MM.1S (cell line): ENCODE data around the gene CFAP90.

Experiments used
- CTCF ChIP-seq: fragments of 300-600 bp; sonication (generic); IDR thresholded peaks from 2 replicates; pipeline ENCODE4 v1.5.1; 2016; ENCODE audit warnings: antibody characterized with exemption, low read length, mixed read lengths
- EZH2 ChIP-seq: fragments of 300-600 bp; sonication (generic); optimal IDR thresholded peaks from 2 replicates; pipeline ENCODE3; 2017; ENCODE audit warnings: low read depth, mild to moderate bottlenecking, antibody characterized with exemption, low read length, mixed read lengths

GRCh38 chr5:7781899-7782298, 69.0 kb downstream of the CFAP90 start:
- TF ChIP-seq EZH2: no peak
- no peak for TF ChIP-seq CTCF
